ENCODE results near the gene EYA2. TPM values are rescaled to one million over a fixed set of nuclear protein-coding genes. Genes with fewer than 3 reads are reported as not detected.

Gene EYA2
- total and polyA plus RNA-seq, 7 donors = 1.2 to 11.8 (median 3.3) TPM

DNA sequence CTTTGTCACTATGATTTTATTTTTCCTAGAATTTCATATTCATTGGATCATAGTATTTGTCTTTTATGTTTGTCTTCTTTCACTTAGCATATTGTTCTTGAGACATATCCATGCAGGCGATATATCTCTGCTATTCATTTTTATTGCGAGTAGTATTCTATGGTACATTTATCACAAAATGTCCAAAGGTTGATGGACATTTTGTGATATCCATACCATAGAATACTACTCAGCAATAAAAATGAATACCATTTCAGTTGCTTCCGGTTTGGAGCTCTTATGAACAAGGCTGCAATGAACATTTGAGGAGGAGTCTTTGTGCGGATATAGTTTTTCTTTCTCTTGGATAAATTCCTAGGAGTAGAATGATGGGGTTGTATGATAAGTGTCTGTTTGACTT lies 28.8 kb upstream of the EYA2 start:
- intact Hi-C loops (cut with DNase I) = no loop called here
- Histone ChIP-seq H3K9me3 (peaks cover 0 to 9% (median 4%) of the 10 kb centered on the region in 4 donors), H3K27ac (no peak overlapping the region)

GRCh38 chr20:46870041-46870440 lies 24.6 kb upstream of the EYA2 start:
- H3K9me3 ChIP-seq = peaks cover 0 to 9% (median 4%) of the 10 kb centered on the region in 4 donors
- no peak overlapping the region for H3K27ac ChIP-seq
- no peaks in the 10 kb centered on the region for H3K36me3 ChIP-seq
- intact Hi-C loops (cut with DNase I) = no loop called here
- no peaks in the 10 kb centered on the region for H3K27me3 ChIP-seq
- no peaks in the 10 kb centered on the region for H3K4me1 ChIP-seq
- TF ChIP-seq, protein P1, sequence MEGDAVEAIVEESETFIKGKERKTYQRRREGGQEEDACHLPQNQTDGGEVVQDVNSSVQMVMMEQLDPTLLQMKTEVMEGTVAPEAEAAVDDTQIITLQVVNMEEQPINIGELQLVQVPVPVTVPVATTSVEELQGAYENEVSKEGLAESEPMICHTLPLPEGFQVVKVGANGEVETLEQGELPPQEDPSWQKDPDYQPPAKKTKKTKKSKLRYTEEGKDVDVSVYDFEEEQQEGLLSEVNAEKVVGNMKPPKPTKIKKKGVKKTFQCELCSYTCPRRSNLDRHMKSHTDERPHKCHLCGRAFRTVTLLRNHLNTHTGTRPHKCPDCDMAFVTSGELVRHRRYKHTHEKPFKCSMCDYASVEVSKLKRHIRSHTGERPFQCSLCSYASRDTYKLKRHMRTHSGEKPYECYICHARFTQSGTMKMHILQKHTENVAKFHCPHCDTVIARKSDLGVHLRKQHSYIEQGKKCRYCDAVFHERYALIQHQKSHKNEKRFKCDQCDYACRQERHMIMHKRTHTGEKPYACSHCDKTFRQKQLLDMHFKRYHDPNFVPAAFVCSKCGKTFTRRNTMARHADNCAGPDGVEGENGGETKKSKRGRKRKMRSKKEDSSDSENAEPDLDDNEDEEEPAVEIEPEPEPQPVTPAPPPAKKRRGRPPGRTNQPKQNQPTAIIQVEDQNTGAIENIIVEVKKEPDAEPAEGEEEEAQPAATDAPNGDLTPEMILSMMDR (IDR thresholded peaks at IDR 0.05) = no peak
- TF ChIP-seq POLR2AphosphoS5 (IDR thresholded peaks at IDR 0.05) = no peak
- no peak for TF ChIP-seq EP300 (IDR thresholded peaks at IDR 0.05)
- no peak for TF ChIP-seq POLR2A (IDR thresholded peaks at IDR 0.05)
- no peak overlapping the region for H3K4me3 ChIP-seq
- DNase-seq = no peak
- WGBS, 2 donors = 78 to 88% methylated on average over 1 of the region's 1 CpG

More for the DNA sequence above, 28.8 kb upstream of the EYA2 start:
- Histone ChIP-seq H3K4me3 (no peak overlapping the region), H3K4me1 (no peaks in the 10 kb centered on the region), H3K27me3 (no peaks in the 10 kb centered on the region), H3K36me3 (no peaks in the 10 kb centered on the region)
- 32 to 80% methylated on average over 4 of the region's 4 CpGs for WGBS, 2 donors
- TF ChIP-seq, protein P1 (IDR thresholded peaks at IDR 0.05) = no peak
- TF ChIP-seq POLR2A (IDR thresholded peaks at IDR 0.05) = no peak
- no peak for TF ChIP-seq EP300 (IDR thresholded peaks at IDR 0.05)
- no peak for TF ChIP-seq POLR2AphosphoS5 (IDR thresholded peaks at IDR 0.05)
- DNase-seq = no peak

DNA sequence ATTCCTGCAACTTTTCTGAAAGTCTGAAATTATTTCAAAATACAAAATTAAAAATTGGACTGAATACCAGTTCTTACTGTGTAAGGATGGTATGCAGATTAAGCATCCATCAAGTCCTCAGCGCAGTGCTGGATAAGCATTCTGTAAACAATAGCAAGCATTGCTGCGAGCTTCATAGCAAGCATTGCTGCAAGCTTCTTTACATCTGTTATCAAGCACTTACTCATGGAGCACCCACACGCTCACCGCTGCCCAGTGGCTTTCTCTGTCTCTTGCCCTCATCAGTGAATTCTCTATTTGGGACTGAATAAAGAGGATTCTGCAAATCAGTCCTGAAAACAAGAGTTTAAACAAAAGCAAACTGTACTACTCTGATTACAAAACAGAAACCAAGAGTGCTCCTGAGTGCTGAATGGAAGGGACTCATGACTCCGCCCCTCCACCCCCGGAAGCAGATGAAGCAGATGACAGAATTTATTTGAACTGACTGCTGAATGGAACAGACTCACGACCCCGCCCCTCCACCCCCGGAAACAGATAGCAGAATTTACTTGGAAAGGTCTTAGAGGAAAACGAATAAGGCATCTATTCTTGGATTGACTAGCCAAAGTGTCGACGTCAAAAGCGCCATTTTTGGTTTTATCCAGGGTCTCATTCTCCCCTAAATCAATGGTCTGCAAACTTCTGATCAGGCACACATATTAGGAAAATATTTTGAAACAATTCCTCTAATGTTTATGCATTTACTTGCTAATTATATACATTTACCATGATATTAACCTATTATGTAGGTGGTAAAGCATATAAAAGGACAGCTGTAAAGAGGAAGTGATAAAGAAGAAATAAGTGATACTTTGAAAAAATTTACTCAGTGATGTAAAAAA lies 22.1 kb upstream of the EYA2 start:
- Histone ChIP-seq H3K27me3 (no peaks in the 10 kb centered on the region), H3K4me1 (no peaks in the 10 kb centered on the region), H3K36me3 (no peaks in the 10 kb centered on the region), H3K27ac (no peak overlapping the region), H3K4me3 (no peak overlapping the region), H3K9me3 (peaks cover 0 to 9% (median 4%) of the 10 kb centered on the region in 4 donors)
- 70 to 72% methylated on average over 13 of the region's 13 CpGs for WGBS, 2 donors
- no peak for DNase-seq
- intact Hi-C loops (cut with DNase I) = no loop called here
- TF ChIP-seq EP300 (IDR thresholded peaks at IDR 0.05) (no peak), POLR2A (IDR thresholded peaks at IDR 0.05) (no peak), POLR2AphosphoS5 (IDR thresholded peaks at IDR 0.05) (no peak)
- TF ChIP-seq, protein P1 (IDR thresholded peaks at IDR 0.05) = no peak

- Histone ChIP-seq H3K36me3 (no peaks in the 10 kb centered on the region), H3K27me3 (no peaks in the 10 kb centered on the region), H3K4me1 (no peaks in the 10 kb centered on the region), H3K9me3 (peaks cover 0 to under 1% (median 0%) of the 10 kb centered on the region in 4 donors), H3K4me3 (no peak overlapping the region), H3K27ac (no peak overlapping the region)
- TF ChIP-seq EP300 (IDR thresholded peaks at IDR 0.05) (no peak), POLR2AphosphoS5 (IDR thresholded peaks at IDR 0.05) (no peak), POLR2A (IDR thresholded peaks at IDR 0.05) (no peak)
- TF ChIP-seq, protein P1 (IDR thresholded peaks at IDR 0.05) = no peak
- WGBS, 2 donors = 72 to 82% methylated on average over 4 of the region's 4 CpGs
- intact Hi-C loops (cut with DNase I) = no loop called here
- DNase-seq = no peak
These were observed 19.6 kb upstream of the EYA2 start for GRCh38 chr20:46875059-46875458.

Data from sigmoid colon (tissue), 7 donors.